Breast epithelium (tissue), 3 donors: ENCODE data around the gene UFD1.

Source experiments
- CTCF ChIP-seq, 3 donors: fragments of 450-650 bp; IDR thresholded peaks; one replicate each; pipeline ENCODE4 v1.5.1; 2016 to 2017; ENCODE audit warnings: antibody characterized with exemption in 3 of 3, mild to moderate bottlenecking in 3 of 3, moderate library complexity in 3 of 3
- POLR2A ChIP-seq: fragments of 450-650 bp; IDR thresholded peaks from one replicate; pipeline ENCODE4 v1.6.1; 2016; ENCODE audit warnings: antibody characterized with exemption, mild to moderate bottlenecking, moderate library complexity
- POLR2AphosphoS5 ChIP-seq, 3 donors: sonication (generic); formaldehyde crosslinking; IDR thresholded peaks; one replicate each; pipeline ENCODE4 v1.6.1; 2017; ENCODE audit warnings: antibody characterized with exemption in 3 of 3

- TF ChIP-seq POLR2AphosphoS5 (IDR thresholded peaks at IDR 0.05) (no peak), CTCF (IDR thresholded peaks at IDR 0.05) (no peak), POLR2A (no peak)
Measured at GRCh38 chr22:19476023-19476422, 3.0 kb downstream of the UFD1 start.
